HG03175 (cell line): ENCODE results near the gene TMEM212.
"Not testable (repeated sequence)": the region's sequence is repeated elsewhere in the genome, so short reads cannot be mapped to it uniquely, and the experiment has no call there.

Experiments used
- ATAC-seq: cut with Tn5 transposase; IDR thresholded peaks from one replicate; pipeline ENCODE4 v1.9.1; 2021; ENCODE audit warnings: mild to moderate bottlenecking, moderate library complexity; ENCODE audit not compliant: unreplicated experiment

Gene TMEM212

GRCh38 chr3:171883257-171883892 lies 40.2 kb downstream of the TMEM212 start:
- ATAC-seq: no peak

GRCh38 chr3:171883893-171884279 lies 40.7 kb downstream of the TMEM212 start:
- no peak for ATAC-seq

- no peak for ATAC-seq
Measured at GRCh38 chr3:171888466-171888865, 45.3 kb downstream of the TMEM212 start.

- no peak for ATAC-seq
Measured at GRCh38 chr3:171890398-171890797, 47.2 kb downstream of the TMEM212 start.

GRCh38 chr3:171892457-171892856 lies 49.3 kb downstream of the TMEM212 start:
- no peak for ATAC-seq

GRCh38 chr3:171895291-171895690 lies 52.1 kb downstream of the TMEM212 start:
- ATAC-seq: no peak

GRCh38 chr3:171895900-171896299 lies 52.8 kb downstream of the TMEM212 start:
- no peak for ATAC-seq

GRCh38 chr3:171896316-171896715 lies 53.2 kb downstream of the TMEM212 start:
- no peak for ATAC-seq

GRCh38 chr3:171898192-171898591 lies 55.0 kb downstream of the TMEM212 start:
- ATAC-seq: no peak

GRCh38 chr3:171900446-171900845 lies 57.3 kb downstream of the TMEM212 start:
- ATAC-seq: no peak

GRCh38 chr3:171901615-171902312 lies 58.6 kb downstream of the TMEM212 start:
- ATAC-seq: no peak

- ATAC-seq: no peak
Measured at GRCh38 chr3:171904829-171905228, 61.7 kb downstream of the TMEM212 start.

- ATAC-seq: not testable (repeated sequence)
Measured at GRCh38 chr3:171906503-171906902, 63.4 kb downstream of the TMEM212 start.

- ATAC-seq: no peak
Measured at GRCh38 chr3:171906951-171907676, 64.0 kb downstream of the TMEM212 start.

- ATAC-seq: no peak
Measured at GRCh38 chr3:171907761-171908160, 64.6 kb downstream of the TMEM212 start.

- ATAC-seq: no peak
Measured at GRCh38 chr3:171908731-171909130, 65.6 kb downstream of the TMEM212 start.
